ENCODE measurements around the gene PEX5.
"Not testable (repeated sequence)": the region's sequence is repeated elsewhere in the genome, so short reads cannot be mapped to it uniquely, and the experiment has no call there.

Gene PEX5

GRCh38 chr12:7161327-7161726, 28.2 kb upstream of the PEX5 start:
- DNase-seq, result no peak

- no peak for DNase-seq
These were observed 27.7 kb upstream of the PEX5 start for GRCh38 chr12:7161811-7162210.

- DNase-seq, result peak; percentile 59
These were observed 26.8 kb upstream of the PEX5 start for GRCh38 chr12:7162691-7163114.

GRCh38 chr12:7169951-7170350, 19.5 kb upstream of the PEX5 start:
- no peak for DNase-seq

- DNase-seq, result no peak
These were observed 17.6 kb upstream of the PEX5 start for GRCh38 chr12:7171854-7172253.

GRCh38 chr12:7175493-7175892, 14.0 kb upstream of the PEX5 start:
- no peak for DNase-seq

- DNase-seq, result no peak
These were observed 12.9 kb upstream of the PEX5 start for GRCh38 chr12:7176595-7176994.

GRCh38 chr12:7178481-7178880, 11.0 kb upstream of the PEX5 start:
- no peak for DNase-seq

GRCh38 chr12:7180685-7181084, 8.8 kb upstream of the PEX5 start:
- no peak for DNase-seq

GRCh38 chr12:7186058-7186457, 3.4 kb upstream of the PEX5 start:
- not testable (repeated sequence) for DNase-seq

GRCh38 chr12:7188562-7189397, 706 bp upstream of the PEX5 start:
- peak; percentile 49 for DNase-seq

GRCh38 chr12:7190268-7191055, 976 bp downstream of the PEX5 start:
- DNase-seq, result no peak

GRCh38 chr12:7193674-7194073, 4.2 kb downstream of the PEX5 start:
- no peak for DNase-seq

GRCh38 chr12:7197841-7198240, 8.4 kb downstream of the PEX5 start:
- DNase-seq, result no peak

- no peak for DNase-seq
These were observed 13.6 kb downstream of the PEX5 start for GRCh38 chr12:7203109-7203508.

- no peak for DNase-seq
These were observed 15.6 kb downstream of the PEX5 start for GRCh38 chr12:7205091-7205490.

- DNase-seq, result no peak
These were observed 17.2 kb downstream of the PEX5 start for GRCh38 chr12:7206691-7207090.

- no peak for DNase-seq
These were observed 18.6 kb downstream of the PEX5 start for GRCh38 chr12:7207866-7208625.

GRCh38 chr12:7209958-7210357, 20.5 kb downstream of the PEX5 start:
- DNase-seq, result no peak

GRCh38 chr12:7210642-7211151, 21.2 kb downstream of the PEX5 start:
- DNase-seq, result no peak

- no peak for DNase-seq
These were observed 23.2 kb downstream of the PEX5 start for GRCh38 chr12:7212678-7213077.

- not testable (repeated sequence) for DNase-seq
These were observed 24.3 kb downstream of the PEX5 start for GRCh38 chr12:7213745-7214144.

GRCh38 chr12:7217475-7218069, 28.1 kb downstream of the PEX5 start:
- no peak for DNase-seq
